ENCODE measurements around the gene SLC6A19. TPM values are rescaled to one million over a fixed set of nuclear protein-coding genes. Genes with fewer than 3 reads are reported as not detected.

Gene SLC6A19
- polyA plus RNA-seq, 1 of the 3 experiments (the other 2 are of a cell fraction), result not detected

DNA sequence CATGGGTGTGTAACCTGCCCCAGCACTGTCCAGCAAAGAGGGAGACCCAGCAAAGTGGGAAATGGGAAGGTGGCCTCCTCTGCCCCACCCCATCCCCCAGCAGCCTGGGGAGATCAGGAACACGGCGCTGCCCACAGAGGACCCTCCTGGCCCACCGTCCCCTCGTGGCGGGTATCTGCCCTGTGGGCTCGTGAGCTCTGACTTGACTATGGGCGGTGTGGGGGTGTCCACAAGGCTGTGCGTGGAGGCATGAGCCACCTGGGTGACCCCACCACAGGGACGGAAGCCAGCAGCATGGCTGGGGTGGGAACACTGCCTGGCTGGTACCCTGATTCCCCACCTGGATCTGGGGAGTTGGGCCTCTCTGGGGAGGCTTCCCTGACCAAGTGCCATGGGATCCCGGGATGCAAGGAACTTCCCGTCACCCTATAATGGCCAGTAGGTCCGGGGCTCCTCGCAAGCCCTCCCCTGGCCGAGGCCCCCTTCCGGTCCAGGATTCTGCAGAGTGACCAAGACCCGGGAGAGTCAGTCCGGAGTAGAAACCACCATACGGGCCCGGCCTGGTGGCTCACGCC, 29.3 kb upstream of the SLC6A19 start:
- no peak overlapping the region for H3K4me2 ChIP-seq
- no peak overlapping the region for H3K9ac ChIP-seq
- no peaks in the 10 kb centered on the region for H3K9me2 ChIP-seq
- CTCF ChIA-PET, result interaction anchor here (1.1 to 4.5 kb wide), 5 partner anchors 13 to 472 kb away, joined by 3 to 76 read pairs (median 26); no protein-coding TSS in a partner anchor
- no peak overlapping the region for H3K4me3 ChIP-seq (ENCODE audit: low read depth in 2 of 2, low read length in 1 of 2)
- H3K9me3 ChIP-seq, result no peaks in the 10 kb centered on the region
- no peak overlapping the region for H2AFZ ChIP-seq (ENCODE audit: low read depth)
- no peaks in the 10 kb centered on the region for H3K27me3 ChIP-seq (ENCODE audit: insufficient read depth)
- H3K27ac ChIP-seq (ENCODE audit: low read depth in 2 of 2, low read length in 1 of 2), result no peak overlapping the region
- H3F3A ChIP-seq (replicated peaks; ENCODE audit: insufficient read depth), result no peaks in the 10 kb centered on the region
- DNase-seq, result no peak
- 85% methylated on average over 4 of the region's 20 CpGs for WGBS (ENCODE audit: low lambda C conversion rate)
- H3K4me1 ChIP-seq (ENCODE audit: control insufficient read depth in 1 of 2, insufficient read depth in 2 of 2, low read depth in 1 of 2, low read length in 1 of 2), result peaks cover 0 to 8% of the 10 kb centered on the region in 2 experiments; a peak in 1 of 4 replicates
- no peaks in the 10 kb centered on the region for H4K20me1 ChIP-seq (ENCODE audit: insufficient read depth)
- no peaks in the 10 kb centered on the region for H3K36me3 ChIP-seq (replicated peaks in 1 of 2; ENCODE audit: control insufficient read depth in 1 of 2, insufficient read depth in 2 of 2, low read length in 1 of 2)
- H3K79me2 ChIP-seq (ENCODE audit: insufficient read depth), result no peaks in the 10 kb centered on the region
- POLR2A ChIA-PET, result no interaction called here
- TF ChIP-seq, protein P1, sequence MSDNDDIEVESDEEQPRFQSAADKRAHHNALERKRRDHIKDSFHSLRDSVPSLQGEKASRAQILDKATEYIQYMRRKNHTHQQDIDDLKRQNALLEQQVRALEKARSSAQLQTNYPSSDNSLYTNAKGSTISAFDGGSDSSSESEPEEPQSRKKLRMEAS (IDR thresholded peaks at IDR 0.05; ENCODE audit: low read depth), result no peak
- TF ChIP-seq MXI1 (IDR thresholded peaks at IDR 0.05; ENCODE audit: low read depth, low read length), result no peak

DNA sequence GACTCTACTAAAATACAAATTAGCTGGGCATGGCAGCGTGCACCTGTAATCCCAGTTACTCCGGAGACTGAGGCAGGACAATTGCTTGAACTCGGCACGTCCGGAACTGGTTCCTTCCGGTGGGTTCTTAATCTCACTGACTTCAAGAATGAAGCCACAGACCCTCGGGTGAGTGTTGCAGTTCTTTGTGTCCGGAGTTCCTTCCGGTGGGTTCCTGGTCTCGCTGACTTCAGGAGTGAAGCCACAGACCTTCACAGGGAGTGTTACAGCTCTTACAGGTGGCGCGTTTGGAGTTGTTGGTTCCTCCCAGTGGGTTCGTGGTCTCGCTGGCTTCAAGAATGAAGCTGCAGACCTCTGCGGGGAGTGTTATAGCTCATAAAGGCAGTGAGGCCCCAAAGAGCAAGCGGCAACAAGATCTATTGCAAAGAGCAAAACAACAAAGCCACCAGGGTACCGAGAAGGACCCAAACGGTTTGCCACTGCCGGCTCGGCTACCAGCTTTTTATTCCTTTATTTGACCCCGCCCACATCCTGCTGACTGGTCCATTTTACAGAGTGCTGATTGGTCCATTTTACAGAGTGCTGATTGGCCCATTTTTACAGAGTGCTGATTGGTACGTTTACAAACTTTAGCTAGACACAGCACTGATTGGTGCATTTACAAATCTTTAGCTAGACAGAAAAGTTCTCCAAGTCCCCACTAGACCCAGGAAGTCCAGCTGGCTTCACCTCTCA, 28.6 kb upstream of the SLC6A19 start:
- H3K4me3 ChIP-seq (ENCODE audit: low read depth in 2 of 2, low read length in 1 of 2), result no peak overlapping the region
- no peak overlapping the region for H2AFZ ChIP-seq (ENCODE audit: low read depth)
- H3K36me3 ChIP-seq (replicated peaks in 1 of 2; ENCODE audit: control insufficient read depth in 1 of 2, insufficient read depth in 2 of 2, low read length in 1 of 2), result no peaks in the 10 kb centered on the region
- H3K27me3 ChIP-seq (ENCODE audit: insufficient read depth), result no peaks in the 10 kb centered on the region
- no peaks in the 10 kb centered on the region for H4K20me1 ChIP-seq (ENCODE audit: insufficient read depth)
- DNase-seq, result no peak
- H3K4me2 ChIP-seq, result no peak overlapping the region
- TF ChIP-seq ELF1 (IDR thresholded peaks at IDR 0.05) (no peak), EZH2phosphoT487 (IDR thresholded peaks at IDR 0.05; ENCODE audit: borderline replicate concordance, low read depth) (no peak), MXI1 (IDR thresholded peaks at IDR 0.05; ENCODE audit: low read depth, low read length) (no peak)
- TF ChIP-seq, protein P2, sequence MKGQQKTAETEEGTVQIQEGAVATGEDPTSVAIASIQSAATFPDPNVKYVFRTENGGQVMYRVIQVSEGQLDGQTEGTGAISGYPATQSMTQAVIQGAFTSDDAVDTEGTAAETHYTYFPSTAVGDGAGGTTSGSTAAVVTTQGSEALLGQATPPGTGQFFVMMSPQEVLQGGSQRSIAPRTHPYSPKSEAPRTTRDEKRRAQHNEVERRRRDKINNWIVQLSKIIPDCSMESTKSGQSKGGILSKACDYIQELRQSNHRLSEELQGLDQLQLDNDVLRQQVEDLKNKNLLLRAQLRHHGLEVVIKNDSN (IDR thresholded peaks at IDR 0.05; ENCODE audit: borderline replicate concordance, low read depth), result no peak
- TF ChIP-seq, protein P3, sequence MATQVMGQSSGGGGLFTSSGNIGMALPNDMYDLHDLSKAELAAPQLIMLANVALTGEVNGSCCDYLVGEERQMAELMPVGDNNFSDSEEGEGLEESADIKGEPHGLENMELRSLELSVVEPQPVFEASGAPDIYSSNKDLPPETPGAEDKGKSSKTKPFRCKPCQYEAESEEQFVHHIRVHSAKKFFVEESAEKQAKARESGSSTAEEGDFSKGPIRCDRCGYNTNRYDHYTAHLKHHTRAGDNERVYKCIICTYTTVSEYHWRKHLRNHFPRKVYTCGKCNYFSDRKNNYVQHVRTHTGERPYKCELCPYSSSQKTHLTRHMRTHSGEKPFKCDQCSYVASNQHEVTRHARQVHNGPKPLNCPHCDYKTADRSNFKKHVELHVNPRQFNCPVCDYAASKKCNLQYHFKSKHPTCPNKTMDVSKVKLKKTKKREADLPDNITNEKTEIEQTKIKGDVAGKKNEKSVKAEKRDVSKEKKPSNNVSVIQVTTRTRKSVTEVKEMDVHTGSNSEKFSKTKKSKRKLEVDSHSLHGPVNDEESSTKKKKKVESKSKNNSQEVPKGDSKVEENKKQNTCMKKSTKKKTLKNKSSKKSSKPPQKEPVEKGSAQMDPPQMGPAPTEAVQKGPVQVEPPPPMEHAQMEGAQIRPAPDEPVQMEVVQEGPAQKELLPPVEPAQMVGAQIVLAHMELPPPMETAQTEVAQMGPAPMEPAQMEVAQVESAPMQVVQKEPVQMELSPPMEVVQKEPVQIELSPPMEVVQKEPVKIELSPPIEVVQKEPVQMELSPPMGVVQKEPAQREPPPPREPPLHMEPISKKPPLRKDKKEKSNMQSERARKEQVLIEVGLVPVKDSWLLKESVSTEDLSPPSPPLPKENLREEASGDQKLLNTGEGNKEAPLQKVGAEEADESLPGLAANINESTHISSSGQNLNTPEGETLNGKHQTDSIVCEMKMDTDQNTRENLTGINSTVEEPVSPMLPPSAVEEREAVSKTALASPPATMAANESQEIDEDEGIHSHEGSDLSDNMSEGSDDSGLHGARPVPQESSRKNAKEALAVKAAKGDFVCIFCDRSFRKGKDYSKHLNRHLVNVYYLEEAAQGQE (IDR thresholded peaks at IDR 0.05; ENCODE audit: low read depth, low read length), result no peak
- H3F3A ChIP-seq (replicated peaks; ENCODE audit: insufficient read depth), result no peaks in the 10 kb centered on the region
- no peaks in the 10 kb centered on the region for H3K9me3 ChIP-seq
- CTCF ChIA-PET, result interaction anchor here (1.0 to 4.5 kb wide), 11 partner anchors 11 to 471 kb away, joined by 3 to 76 read pairs (median 8); no protein-coding TSS in a partner anchor
- H3K4me1 ChIP-seq (ENCODE audit: control insufficient read depth in 1 of 2, insufficient read depth in 2 of 2, low read depth in 1 of 2, low read length in 1 of 2), result peaks cover 0 to 3% of the 10 kb centered on the region in 2 experiments; a peak in 1 of 4 replicates
- H3K9me2 ChIP-seq, result no peaks in the 10 kb centered on the region
- H3K79me2 ChIP-seq (ENCODE audit: insufficient read depth), result no peaks in the 10 kb centered on the region
- no peak overlapping the region for H3K27ac ChIP-seq (ENCODE audit: low read depth in 2 of 2, low read length in 1 of 2)
- H3K9ac ChIP-seq, result no peak overlapping the region
- 81% methylated on average over 22 of the region's 22 CpGs for WGBS (ENCODE audit: low lambda C conversion rate)
- POLR2A ChIA-PET, result no interaction called here

Measured in SK-N-SH (cell line).